H1 (cell line): ENCODE measurements around the gene KRT77. TPM values are rescaled to one million over a fixed set of nuclear protein-coding genes. Genes with fewer than 3 reads are reported as not detected.

Experiments
- CTCF ChIA-PET: fragments of 300-600 bp; sonication (Branson Sonifier 250); formaldehyde crosslinking; loops from one replicate; lab custom pipeline; 2021; ENCODE audit not compliant: partially characterized antibody; lab: Charles Lee
- POLR2A ChIA-PET: fragments of 300-600 bp; sonication (Branson Sonifier 250); formaldehyde crosslinking; loops from one replicate; lab custom pipeline; 2021; ENCODE audit warnings: inconsistent platforms; ENCODE audit not compliant: partially characterized antibody; lab: Charles Lee
- DNase-seq, 2 experiments: peaks; one replicate each; pipeline versions ENCODE4 v3.0.0 to v3.0.0-alpha.2; 2010 to 2022; ENCODE audit warnings: low spot score in 2 of 2, low read depth in 1 of 2, mixed read lengths in 1 of 2
- FAIRE-seq: peaks from 2 replicates; lab custom pipeline; 2011; peaks lifted over from hg19 to GRCh38; lab: Jason Lieb, UNC
- H2AFZ ChIP-seq: 2 replicates; pipeline ENCODE4 v1.8.1; 2012; ENCODE audit warnings: low read length, inconsistent platforms
- H2AK5ac ChIP-seq: 2 replicates; pipeline ENCODE4 v1.6.1; 2013; ENCODE audit warnings: low read depth, low read length
- H2BK120ac ChIP-seq: replicated peaks from 2 replicates; pipeline ENCODE3; 2013; ENCODE audit warnings: low read depth, low read length, inconsistent platforms
- H2BK12ac ChIP-seq: 2 replicates; pipeline ENCODE4 v1.6.1; 2013; ENCODE audit warnings: low read depth, low read length
- H2BK15ac ChIP-seq: 2 replicates; pipeline ENCODE4 v1.6.1; 2013; ENCODE audit warnings: low read length
- H2BK20ac ChIP-seq: 2 replicates; pipeline ENCODE4 v1.6.1; 2013; ENCODE audit warnings: low read length
- H2BK5ac ChIP-seq: 2 replicates; pipeline ENCODE4 v1.6.1; 2013; ENCODE audit warnings: low read depth, low read length
- H3K14ac ChIP-seq: 2 replicates; pipeline ENCODE4 v1.6.1; 2013; ENCODE audit warnings: inconsistent platforms; ENCODE audit not compliant: insufficient read length
- H3K18ac ChIP-seq: 2 replicates; pipeline ENCODE4 v1.6.1; 2013; ENCODE audit warnings: low read length; ENCODE audit errors: extremely low read depth
- H3K23ac ChIP-seq: 2 replicates; pipeline ENCODE4 v1.6.1; 2013; ENCODE audit warnings: inconsistent platforms; ENCODE audit not compliant: insufficient read length
- H3K23me2 ChIP-seq: 2 replicates; pipeline ENCODE4 v1.6.1; 2013; ENCODE audit warnings: low read depth, low read length
- H3K27ac ChIP-seq: 2 replicates; pipeline ENCODE4 v1.6.1; 2011; ENCODE audit warnings: low read depth, low read length, inconsistent platforms
- H3K27me3 ChIP-seq, 4 experiments: replicated peaks in 1 of 4; 1 replicate in 1 of 4; 2 replicates in 3 of 4; pipeline versions ENCODE4 v1.6.1 to v1.8.1; 2011 to 2013; ENCODE audit warnings: low read length in 3 of 4, mild to moderate bottlenecking in 3 of 4, inconsistent platforms in 2 of 4, mixed read lengths in 2 of 4, moderate library complexity in 1 of 4; ENCODE audit not compliant: control insufficient read depth in 3 of 4, insufficient read depth in 3 of 4; ENCODE audit errors: extremely low read depth in 1 of 4
- H3K36me3 ChIP-seq, 4 experiments: 2 replicates each; pipeline versions ENCODE4 v1.6.1 to v1.8.1; 2011 to 2013; ENCODE audit warnings: mild to moderate bottlenecking in 4 of 4, low read length in 3 of 4, moderate library complexity in 2 of 4, control low read depth in 1 of 4, inconsistent platforms in 1 of 4; ENCODE audit not compliant: insufficient read depth in 4 of 4, control insufficient read depth in 2 of 4
- H3K4ac ChIP-seq: replicated peaks from 2 replicates; pipeline ENCODE3; 2013; ENCODE audit warnings: low read length, low read depth, mixed read lengths, inconsistent platforms; ENCODE audit not compliant: insufficient read length
- H3K4me1 ChIP-seq, 4 experiments: replicated peaks in 1 of 4; 1 replicate in 1 of 4; 2 replicates in 3 of 4; pipeline versions ENCODE4 v1.6.1 to v1.8.1; 2011 to 2013; ENCODE audit warnings: low read length in 3 of 4, inconsistent platforms in 2 of 4, mixed read lengths in 1 of 4; ENCODE audit not compliant: insufficient read depth in 4 of 4, control insufficient read depth in 3 of 4
- H3K4me2 ChIP-seq, 2 experiments: 2 replicates each; pipeline versions ENCODE4 v1.6.1 to v1.8.1; 2011 to 2013; ENCODE audit warnings: low read depth in 2 of 2, low read length in 2 of 2, control low read depth in 1 of 2, inconsistent platforms in 1 of 2, mild to moderate bottlenecking in 1 of 2; ENCODE audit not compliant: insufficient read depth in 1 of 2
- H3K4me3 ChIP-seq, 4 experiments: fragments of 200-600, 300-600 bp in 1 of 4; sonication (generic), shearing (Covaris generic), sonication (Bioruptor Twin) in 1 of 4; 2 replicates each; pipeline versions ENCODE4 v1.5.1 to v1.8.1; 2011 to 2016; ENCODE audit warnings: low read length in 4 of 4, low read depth in 3 of 4, control low read depth in 2 of 4, inconsistent platforms in 2 of 4, mild to moderate bottlenecking in 2 of 4, mixed read lengths in 1 of 4, moderate library complexity in 1 of 4; ENCODE audit not compliant: insufficient read depth in 2 of 4; ENCODE audit errors: extremely low read depth in 1 of 4
- H3K56ac ChIP-seq: replicated peaks from 2 replicates; pipeline ENCODE3; 2013; ENCODE audit warnings: low read depth, mild to moderate bottlenecking, mixed read lengths, low read length, inconsistent platforms; ENCODE audit not compliant: insufficient read length
- H3K79me1 ChIP-seq: 2 replicates; pipeline ENCODE4 v1.6.1; 2013; ENCODE audit warnings: low read depth, low read length, control low read depth
- H3K79me2 ChIP-seq, 2 experiments: 2 replicates each; pipeline versions ENCODE4 v1.6.1 to v1.8.1; 2012 to 2013; ENCODE audit warnings: low read length in 2 of 2, mild to moderate bottlenecking in 2 of 2, inconsistent platforms in 1 of 2; ENCODE audit not compliant: insufficient read depth in 2 of 2, control insufficient read depth in 1 of 2
- H3K9ac ChIP-seq, 4 experiments: replicated peaks in 1 of 4; 1 replicate in 1 of 4; 2 replicates in 3 of 4; pipeline versions ENCODE4 v1.6.1 to v1.8.1; 2011 to 2013; ENCODE audit warnings: low read depth in 3 of 4, low read length in 3 of 4, control low read depth in 2 of 4, mild to moderate bottlenecking in 2 of 4, moderate library complexity in 2 of 4, inconsistent platforms in 1 of 4; ENCODE audit errors: extremely low read depth in 1 of 4
- H3K9me3 ChIP-seq, 2 experiments: 2 replicates each; pipeline versions ENCODE4 v1.6.1 to v1.8.1; 2012 to 2013; ENCODE audit warnings: mild to moderate bottlenecking in 2 of 2, moderate library complexity in 2 of 2, control low read depth in 1 of 2, inconsistent platforms in 1 of 2, low read depth in 1 of 2, low read length in 1 of 2, mixed read lengths in 1 of 2; ENCODE audit not compliant: insufficient read depth in 2 of 2
- H4K20me1 ChIP-seq, 2 experiments: replicated peaks in 1 of 2; 2 replicates each; pipeline versions ENCODE3 to v1.8.1; 2011 to 2013; ENCODE audit warnings: inconsistent platforms in 2 of 2, low read length in 2 of 2, mild to moderate bottlenecking in 1 of 2; ENCODE audit not compliant: insufficient read depth in 2 of 2, control insufficient read depth in 1 of 2
- H4K5ac ChIP-seq: 2 replicates; pipeline ENCODE4 v1.6.1; 2013; ENCODE audit warnings: low read length, low read depth, mixed read lengths, inconsistent platforms; ENCODE audit not compliant: insufficient read length
- H4K8ac ChIP-seq: 2 replicates; pipeline ENCODE4 v1.8.0; 2013; ENCODE audit warnings: mild to moderate bottlenecking, moderate library complexity, low read length, inconsistent platforms; ENCODE audit not compliant: insufficient read depth; ENCODE audit errors: extremely low read depth
- H4K91ac ChIP-seq: replicated peaks from 2 replicates; pipeline ENCODE3; 2013; ENCODE audit warnings: low read length, mixed read lengths, inconsistent platforms; ENCODE audit not compliant: insufficient read length
- HDAC2 ChIP-seq, 2 experiments: fragments of 300-600 bp in 1 of 2; sonication (generic) in 1 of 2; IDR thresholded peaks; 2 replicates each; pipeline ENCODE4 v1.6.1; 2011 to 2012; ENCODE audit warnings: low read depth in 2 of 2, low read length in 2 of 2, mild to moderate bottlenecking in 2 of 2, moderate library complexity in 2 of 2, borderline replicate concordance in 1 of 2, inconsistent platforms in 1 of 2
- MAX ChIP-seq: IDR thresholded peaks from 2 replicates; pipeline ENCODE4 v1.6.1; 2012; ENCODE audit warnings: inconsistent platforms
- SP1 ChIP-seq: IDR thresholded peaks from 2 replicates; pipeline ENCODE4 v1.6.1; 2011; ENCODE audit warnings: low read depth, low read length
- TBP ChIP-seq: IDR thresholded peaks from 2 replicates; pipeline ENCODE4 v1.6.1; 2011; ENCODE audit warnings: low read depth, low read length, improper control_type of control experiment
- USF2 ChIP-seq: IDR thresholded peaks from 2 replicates; pipeline ENCODE4 v1.6.1; 2011; ENCODE audit warnings: low read length, improper control_type of control experiment
- WGBS, 2 experiments: shearing (Covaris generic) in 1 of 2; methylation state at CpG; one replicate each; pipeline versions ENCODE4 v1.1.6 to v1.1.7; 2013 to 2015; ENCODE audit warnings: low lambda C conversion rate in 2 of 2, mixed read lengths in 2 of 2, inconsistent platforms in 1 of 2, low coverage in 1 of 2, missing lambda C conversion rate in 1 of 2; ENCODE audit not compliant: insufficient replicate concordance in 2 of 2, insufficient coverage in 1 of 2, insufficient read length in 1 of 2; ENCODE audit errors: extremely low coverage in 1 of 2, missing lambda C conversion rate in 1 of 2; 5-methylcytosine and 5-hydroxymethylcytosine counted together
- polyA plus RNA-seq, 7 experiments: library from polyadenylated mRNA; depleted of rRNA in 3 of 7; stranded (reverse) in 5 of 7; unstranded in 2 of 7; fragments of >200 nt in 5 of 7; fragments of 200-250 nt in 2 of 7; gene quantifications; 1 replicate in 5 of 7; 2 replicates in 1 of 7; 4 replicates in 1 of 7; pipeline versions ENCODE4 v1.2.1 to v1.2.3, GENCODE V29; 2011 to 2013; ENCODE audit warnings: missing spikeins in 2 of 7, mixed read lengths in 2 of 7
- total RNA-seq: library from RNA; stranded (reverse); fragmentation: NEBNext Ultra II Directional; extraction: Animal tissue kit (Norgen Biotek cat#: 25700); gene quantifications from 2 replicates; pipeline ENCODE4 v1.2.1, GENCODE V29; 2021

The KRT77 gene
- total and polyA plus RNA-seq, 2 of the 8 experiments (the other 6 are each of a cell fraction or from before 2014, with no cell fraction given): 0.02 TPM; not detected in 1

- Histone ChIP-seq H3K4me3 (no peak overlapping the region), H2BK5ac (no peak overlapping the region), H3K23me2 (no peaks in the 10 kb centered on the region), H3K9ac (no peak overlapping the region), H3K79me1 (no peaks in the 10 kb centered on the region), H4K91ac (no peak overlapping the region), H3K23ac (no peak overlapping the region), H4K5ac (no peak overlapping the region), H2BK120ac (no peak overlapping the region), H3K4ac (no peak overlapping the region), H3K36me3 (no peaks in the 10 kb centered on the region), H3K27me3 (no peaks in the 10 kb centered on the region), H3K9me3 (no peaks in the 10 kb centered on the region), H3K4me2 (no peak overlapping the region), H3K56ac (no peak overlapping the region), H2BK12ac (no peak overlapping the region), H3K14ac (no peak overlapping the region), H2AFZ (no peak overlapping the region), H4K20me1 (no peaks in the 10 kb centered on the region), H3K27ac (no peak overlapping the region), H2BK15ac (no peak overlapping the region), H3K4me1 (no peaks in the 10 kb centered on the region), H3K79me2 (no peaks in the 10 kb centered on the region), H3K18ac (no peak overlapping the region), H4K8ac (no peak overlapping the region), H2AK5ac (no peak overlapping the region), H2BK20ac (no peak overlapping the region)
- FAIRE-seq: no peak
- ChIA-PET CTCF (interaction anchor here (0.5 to 3.9 kb wide), 11 partner anchors 9 to 330 kb away, joined by 3 to 18 read pairs (median 5); partner anchors contain the start of gene KRT5), POLR2A (no interaction called here)
- no peak for TF ChIP-seq USF2
- TF ChIP-seq HDAC2 (IDR thresholded peaks at IDR 0.05; ENCODE audit: borderline replicate concordance in 1 of 2, low read depth in 2 of 2, low read length in 2 of 2): no peak
- TF ChIP-seq SP1: no peak
- TF ChIP-seq TBP: no peak
- no peak for TF ChIP-seq MAX
- no peak for DNase-seq
- WGBS, 2 experiments: 72% methylated on average over 6 of the region's 6 CpGs; no CpG with 5 or more reads in 1 of the 2 experiments
Observed at GRCh38 chr12:52657250-52657902, 45.9 kb downstream of the KRT77 start.
